Measurements from ENCODE around the gene CALHM6.

- TF ChIP-seq SUZ12 (IDR thresholded peaks at IDR 0.05; ENCODE audit: extremely low read depth, insufficient read depth, insufficient read length) (no peak), ZNF274 (IDR thresholded peaks at IDR 0.05; ENCODE audit: low read depth, low read length) (no peak)
Measured at GRCh38 chr6:116422238-116422637, 38.9 kb upstream of the CALHM6 start.
